Measurements from ENCODE around the gene TIMM50. TPM values are rescaled to one million over a fixed set of nuclear protein-coding genes. Genes with fewer than 3 reads are reported as not detected.
A peak's percentile ranks its signal among the peaks of the same experiment; 100 is the strongest.

The TIMM50 gene
- total and polyA plus RNA-seq, 2 of the 13 experiments (the other 11 are each of a cell fraction or from before 2014, with no cell fraction given): 91.1 to 92.5 TPM

DNA sequence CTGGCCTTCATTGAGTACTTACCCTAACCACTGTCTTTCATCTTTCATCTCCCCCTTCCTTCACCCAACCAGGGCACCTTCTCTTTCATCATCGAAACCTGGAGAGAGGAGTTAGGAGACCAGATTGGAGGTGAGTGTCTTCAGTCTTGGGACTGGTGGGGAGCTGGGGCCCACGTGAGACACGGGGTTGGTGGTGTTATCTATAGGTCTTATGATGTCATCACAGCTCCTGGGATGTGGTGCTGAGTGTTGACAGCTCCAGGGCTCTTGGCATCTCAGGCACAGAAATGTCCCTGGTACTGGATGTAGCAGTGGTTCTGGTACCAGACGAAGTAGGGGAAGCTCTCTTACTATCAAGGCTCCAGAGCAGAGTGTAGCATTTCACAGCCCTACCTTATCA lies 19.9 kb downstream of the TIMM50 start (continued):
- peak; percentile 71 for TF ChIP-seq ATF7 (IDR thresholded peaks at IDR 0.05)
- TF ChIP-seq ATF7 (CRISPR knock-in tag; IDR thresholded peaks at IDR 0.05): no peak

GRCh38 chr19:39501340-39501739 lies 20.7 kb downstream of the TIMM50 start:
- no peak overlapping the region for H2AFZ ChIP-seq (ENCODE audit: low read length)
- peaks cover 20 to 64% of the 10 kb centered on the region in 2 experiments for H3K27me3 ChIP-seq (ENCODE audit: control insufficient read depth in 1 of 2, insufficient read depth in 2 of 2, low read length in 2 of 2)
- FAIRE-seq: no peak

More at GRCh38 chr19:39501340-39501739, 20.7 kb downstream of the TIMM50 start:
- no peak for ATAC-seq
- intact Hi-C loops (cut with micrococcal nuclease; ENCODE audit: unreplicated experiment) (no loop called here), in situ Hi-C loops (cut with HindIII; ENCODE audit: extremely low pct_ligation_motif_present, low pct_unique_long_range_greater_than_20kb) (no loop called here)
- no peaks in the 10 kb centered on the region for H3K79me2 ChIP-seq (ENCODE audit: insufficient read depth, low read length)
- POLR2A ChIA-PET: no interaction called here
- H3K9ac ChIP-seq (ENCODE audit: insufficient read depth, low read depth, low read length): no peak overlapping the region
- no peaks in the 10 kb centered on the region for H3K36me3 ChIP-seq (replicated peaks in 1 of 2; ENCODE audit: control insufficient read depth in 1 of 2, insufficient read depth in 2 of 2, low read length in 2 of 2)
- H3K4me1 ChIP-seq (ENCODE audit: insufficient read depth, low read length): peaks cover 30% of the 10 kb centered on the region
- CTCF ChIA-PET (ENCODE audit: low intra/inter-chr PET ratio, low total read pairs): no interaction called here
- no peak overlapping the region for H3K4me3 ChIP-seq (replicated peaks in 1 of 3; ENCODE audit: insufficient read depth in 1 of 3, low read depth in 2 of 3, low read length in 3 of 3)
- H3K4me2 ChIP-seq (ENCODE audit: low read depth, low read length): no peak overlapping the region
- H3K27ac ChIP-seq (ENCODE audit: extremely low read length, insufficient read depth, low read length): no peak overlapping the region
- BruUV-seq (replicated peaks): no TSS peak
- H3K9me3 ChIP-seq (ENCODE audit: low read length): no peaks in the 10 kb centered on the region
- no peak for DNase-seq (ENCODE audit: low spot score)
- WGBS (ENCODE audit: low lambda C conversion rate): 27% methylated on average over 4 of the region's 5 CpGs
- H4K20me1 ChIP-seq (ENCODE audit: insufficient read depth, low read length): no peaks in the 10 kb centered on the region
- peak; percentile 41; the same call in 1 of the 2 replicates for TF ChIP-seq ZNF121 (CRISPR knock-in tag; IDR thresholded peaks at IDR 0.05)
- no peak for TF ChIP-seq CBFB (CRISPR knock-in tag; IDR thresholded peaks at IDR 0.05)
- no peak for TF ChIP-seq THAP8 (CRISPR knock-in tag; IDR thresholded peaks at IDR 0.05; ENCODE audit: borderline replicate concordance)
- TF ChIP-seq, protein P1, sequence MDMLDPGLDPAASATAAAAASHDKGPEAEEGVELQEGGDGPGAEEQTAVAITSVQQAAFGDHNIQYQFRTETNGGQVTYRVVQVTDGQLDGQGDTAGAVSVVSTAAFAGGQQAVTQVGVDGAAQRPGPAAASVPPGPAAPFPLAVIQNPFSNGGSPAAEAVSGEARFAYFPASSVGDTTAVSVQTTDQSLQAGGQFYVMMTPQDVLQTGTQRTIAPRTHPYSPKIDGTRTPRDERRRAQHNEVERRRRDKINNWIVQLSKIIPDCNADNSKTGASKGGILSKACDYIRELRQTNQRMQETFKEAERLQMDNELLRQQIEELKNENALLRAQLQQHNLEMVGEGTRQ (IDR thresholded peaks at IDR 0.05; ENCODE audit: low read depth, low read length): no peak
- TF ChIP-seq, protein P1 (CRISPR knock-in tag; IDR thresholded peaks at IDR 0.05; ENCODE audit: borderline replicate concordance): no peak
- TF ChIP-seq RFX5 (IDR thresholded peaks at IDR 0.05; ENCODE audit: low read depth, low read length): no peak
- TF ChIP-seq ZNF703 (CRISPR knock-in tag; IDR thresholded peaks at IDR 0.05; ENCODE audit: borderline replicate concordance): no peak

Data from HepG2 (cell line).